SU-DHL-6 (cell line): Measurements from ENCODE around the gene E2F7.

ENCODE experiments used
- CTCF ChIP-seq: fragments of 200-600 bp; sonication (generic); IDR thresholded peaks from one replicate; pipeline ENCODE4 v1.5.1; 2017; ENCODE audit warnings: antibody characterized with exemption, mild to moderate bottlenecking, low read length, moderate library complexity; ENCODE audit not compliant: insufficient read depth, poor library complexity, severe bottlenecking
- EZH2phosphoT487 ChIP-seq: fragments of 200-600 bp; sonication (generic), shearing (Covaris generic); conservative IDR thresholded peaks from 2 replicates; pipeline ENCODE4 v1.6.1; 2018; ENCODE audit warnings: mild to moderate bottlenecking, antibody characterized with exemption, low read length, moderate library complexity, mixed read lengths

GRCh38 chr12:77033658-77034536 lies 31.5 kb downstream of the E2F7 start:
- TF ChIP-seq CTCF (no peak), EZH2phosphoT487 (no peak)
